ENCODE data around the gene BOD1L1.

Gene BOD1L1

DNA sequence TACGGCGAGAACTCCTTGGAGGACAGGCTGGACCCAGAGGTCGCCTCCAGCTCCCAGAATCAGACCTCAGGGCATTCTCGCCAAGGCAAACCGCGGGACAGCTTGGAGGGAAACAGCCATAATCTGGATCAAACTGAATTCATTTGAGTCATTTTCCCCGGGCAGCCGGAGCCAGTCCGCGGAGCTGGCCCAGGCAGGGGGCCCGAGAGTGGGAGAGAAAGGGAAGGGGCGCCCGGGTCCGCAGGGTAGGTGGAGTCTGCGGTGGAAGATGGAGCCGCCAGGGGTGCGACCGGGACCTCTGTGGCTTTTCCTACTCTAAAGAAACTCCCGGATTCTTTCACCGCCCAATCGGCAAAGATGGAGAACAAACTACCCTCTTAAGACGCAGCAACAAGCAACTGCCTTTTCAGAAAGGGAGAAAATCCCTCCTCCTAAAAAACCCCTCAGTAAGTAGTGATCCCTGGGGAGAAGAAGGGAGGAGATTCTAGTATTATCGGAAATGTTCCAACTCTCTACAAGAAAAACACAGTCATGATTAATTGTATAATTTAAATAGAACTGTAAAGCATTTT is 88.4 kb downstream of the BOD1L1 start:
- DNase-seq (ENCODE audit: low spot score): no peak

DNA sequence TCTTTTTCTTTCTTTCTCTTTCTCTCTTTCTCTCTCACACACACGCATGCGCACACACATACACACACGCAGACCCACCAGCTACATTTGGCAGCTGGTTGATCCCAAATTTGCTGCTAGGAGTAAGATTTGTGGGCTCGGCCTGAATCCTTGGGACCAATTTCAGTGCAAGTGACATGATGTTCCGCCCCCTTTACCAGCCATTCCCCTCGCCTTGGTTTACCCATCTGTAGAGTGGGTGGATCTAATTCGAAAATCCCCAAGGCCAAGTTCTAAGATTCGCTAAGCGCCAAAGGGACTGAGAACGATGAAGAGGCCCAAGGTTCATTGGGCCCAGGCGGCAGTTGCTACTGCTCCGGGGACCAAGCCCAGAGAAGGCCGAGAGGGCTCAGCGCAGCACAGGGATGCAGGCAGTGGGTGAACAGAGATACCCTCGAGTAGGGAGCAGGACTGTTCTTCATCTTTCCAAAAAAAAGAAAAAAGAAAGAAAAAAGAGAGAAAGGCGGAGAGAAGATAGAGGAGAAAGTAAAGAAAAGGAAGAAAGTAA is 89.0 kb downstream of the BOD1L1 start:
- no peak for DNase-seq (ENCODE audit: low spot score)

- no peak for DNase-seq (ENCODE audit: low spot score)
These were observed 89.7 kb downstream of the BOD1L1 start for GRCh38 chr4:13537832-13538177.

- DNase-seq (ENCODE audit: low spot score): no peak
These were observed 90.3 kb downstream of the BOD1L1 start for GRCh38 chr4:13537011-13537831.

GRCh38 chr4:13536607-13537006 is 90.9 kb downstream of the BOD1L1 start:
- DNase-seq (ENCODE audit: low spot score): no peak

DNA sequence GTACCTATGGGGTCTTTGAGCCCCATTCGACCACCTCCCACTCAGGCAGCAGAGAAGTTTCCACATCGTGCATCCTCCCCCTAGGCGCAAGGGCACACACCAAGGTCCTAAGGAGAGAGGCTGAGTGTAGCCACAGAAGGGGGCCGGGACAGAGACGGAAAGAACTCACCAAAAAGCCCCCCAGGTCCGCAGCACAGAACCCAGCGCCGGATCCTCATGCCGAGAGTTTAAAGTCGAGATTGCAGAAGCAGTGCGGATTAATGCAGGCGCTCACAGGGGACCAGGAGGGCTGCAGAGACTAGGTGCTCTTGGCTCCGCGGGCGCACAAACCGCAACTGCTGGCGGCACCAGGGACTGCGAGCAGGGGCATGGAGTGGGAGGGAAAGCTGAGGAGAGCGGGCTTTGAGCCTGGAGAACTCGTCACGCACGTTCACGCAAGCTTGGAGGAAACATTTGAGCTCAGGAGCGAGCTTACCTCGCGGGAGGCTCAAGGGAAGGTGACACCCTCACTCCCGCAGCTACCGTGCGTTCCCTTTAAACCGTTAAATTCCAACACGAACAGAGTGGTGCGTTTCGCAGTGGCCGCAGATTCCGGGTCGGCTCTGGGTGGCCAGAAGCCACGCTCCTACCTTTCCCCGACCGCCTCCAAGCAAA is 91.7 kb downstream of the BOD1L1 start:
- no peak for DNase-seq (ENCODE audit: low spot score)

GRCh38 chr4:13535118-13535517 is 92.4 kb downstream of the BOD1L1 start:
- no peak for DNase-seq (ENCODE audit: low spot score)

GRCh38 chr4:13534344-13535063 is 93.0 kb downstream of the BOD1L1 start:
- no peak for DNase-seq (ENCODE audit: low spot score)

- DNase-seq (ENCODE audit: low spot score): no peak
These were observed 93.7 kb downstream of the BOD1L1 start for GRCh38 chr4:13533670-13534343.

GRCh38 chr4:13531625-13531998 is 95.9 kb downstream of the BOD1L1 start:
- no peak for DNase-seq (ENCODE audit: low spot score)

GRCh38 chr4:13530823-13531624 is 96.5 kb downstream of the BOD1L1 start:
- no peak for DNase-seq (ENCODE audit: low spot score)

- no peak for DNase-seq (ENCODE audit: low spot score)
These were observed 98.2 kb downstream of the BOD1L1 start for GRCh38 chr4:13529128-13529919.

DNA sequence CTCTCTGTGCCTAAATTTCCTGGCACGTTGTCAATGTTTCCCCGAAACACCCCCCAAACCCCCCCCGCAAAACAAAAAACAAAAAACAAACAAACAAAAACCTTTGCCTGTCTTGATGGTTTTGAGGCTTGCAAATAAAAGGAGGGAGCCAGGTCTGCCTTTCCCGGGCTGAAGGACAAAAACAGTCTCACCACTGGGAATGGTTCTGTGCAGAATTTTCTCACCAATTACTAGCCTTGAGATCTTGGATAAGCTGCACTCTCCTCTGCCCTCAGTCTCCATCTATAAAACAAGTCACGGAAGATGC is 98.8 kb downstream of the BOD1L1 start:
- no peak for DNase-seq (ENCODE audit: low spot score)

DNA sequence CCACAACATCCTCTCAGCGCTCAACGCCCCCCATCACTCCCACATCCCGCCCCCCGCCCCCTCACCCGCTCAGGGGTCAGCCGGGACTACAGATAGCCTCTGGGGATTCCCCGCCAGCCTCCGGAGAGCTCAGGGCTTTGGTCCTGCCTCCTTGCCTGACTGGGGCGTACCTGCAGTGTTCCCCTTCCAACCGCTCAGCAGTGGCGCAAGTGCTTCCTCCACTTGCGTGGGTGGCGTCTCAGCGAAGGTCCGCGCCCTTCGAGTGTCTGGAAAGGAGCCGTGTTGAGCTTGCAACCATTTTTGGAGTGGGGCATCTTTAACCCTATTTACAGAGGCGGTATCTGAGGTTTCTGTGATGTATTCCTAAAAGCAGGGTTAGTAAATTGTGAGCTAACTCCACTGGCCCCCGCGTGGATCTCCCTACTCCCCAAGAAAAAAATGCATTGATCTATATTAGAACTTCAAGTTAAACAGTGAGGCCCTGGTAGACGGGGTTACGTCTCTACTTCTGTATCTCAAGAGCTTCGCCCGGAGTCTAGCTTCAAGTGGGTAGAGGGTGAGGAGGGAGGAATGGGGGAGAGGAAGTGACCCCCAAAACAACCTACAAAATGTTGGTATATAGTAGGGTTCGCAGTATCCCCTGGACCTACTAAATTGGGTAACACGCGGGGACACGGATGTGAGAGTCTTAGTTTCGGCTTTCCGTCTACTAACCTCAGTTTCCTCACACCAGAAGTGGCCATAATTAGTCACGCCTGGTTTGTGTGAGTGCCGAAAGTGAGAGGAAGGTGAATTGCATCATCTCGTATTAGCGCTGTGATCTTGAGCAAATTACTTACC is 99.3 kb downstream of the BOD1L1 start:
- no peak for DNase-seq (ENCODE audit: low spot score)

GRCh38 chr4:13527192-13527980 is 100.1 kb downstream of the BOD1L1 start:
- DNase-seq (ENCODE audit: low spot score): no peak

DNA sequence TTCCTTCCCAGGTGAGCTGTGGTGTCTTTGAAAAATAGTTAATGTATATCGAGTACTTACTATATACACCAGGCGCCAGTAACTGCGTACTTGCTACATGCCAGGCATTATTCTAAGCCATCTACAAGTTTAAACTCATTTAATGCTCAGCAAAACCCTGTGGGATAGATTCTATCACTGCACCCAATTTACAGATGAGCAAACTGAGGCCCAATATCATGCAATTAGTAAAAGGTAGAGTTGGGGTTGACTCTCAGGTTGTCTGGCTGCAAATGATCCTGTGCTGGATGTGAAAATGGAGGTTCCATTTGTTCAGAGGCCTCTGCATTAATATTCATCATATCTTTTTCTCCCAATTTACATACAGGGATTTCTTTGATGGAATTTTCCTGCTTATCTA is 100.9 kb downstream of the BOD1L1 start:
- DNase-seq (ENCODE audit: low spot score): no peak

DNA sequence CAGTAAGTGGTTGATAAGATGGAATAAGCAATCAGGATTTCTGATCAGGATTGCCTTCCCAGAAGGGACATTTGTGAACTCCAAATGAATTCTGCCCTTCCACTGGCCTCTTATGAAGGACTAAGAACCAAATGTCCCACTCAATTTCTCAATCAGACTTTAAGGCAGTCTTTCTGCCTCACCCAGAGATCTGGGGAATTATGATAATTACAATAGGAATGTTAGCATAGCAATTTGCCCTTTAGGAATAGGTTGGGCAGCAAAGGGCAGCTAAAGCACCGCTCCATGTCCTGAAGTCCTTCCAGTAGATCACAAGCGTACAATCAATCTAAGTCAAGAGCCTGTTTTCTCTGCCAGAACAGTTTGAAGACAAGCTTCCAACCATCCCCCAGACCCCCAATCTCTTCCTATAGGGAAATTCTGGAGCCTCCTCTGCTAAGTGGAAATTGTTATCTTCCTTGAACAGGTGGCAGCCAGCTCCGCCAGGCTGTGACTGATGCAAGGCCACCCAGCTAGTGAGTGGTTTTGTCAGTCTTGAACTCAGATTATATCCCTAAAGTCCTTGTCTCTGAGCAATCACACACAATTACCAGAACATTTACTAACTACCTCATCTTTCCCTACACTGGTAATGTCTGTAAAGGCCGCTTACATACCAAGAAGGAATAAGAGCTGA is 101.8 kb downstream of the BOD1L1 start:
- no peak for DNase-seq (ENCODE audit: low spot score)

All from CD4-positive, alpha-beta T cell treated with Interleukin-2 at 100 ng/mL for 4 hours (primary cell).